H9 (cell line): Measurements from ENCODE around the gene TNIP3. TPM values are rescaled to one million over a fixed set of nuclear protein-coding genes. Genes with fewer than 3 reads are reported as not detected.

ENCODE experiments used
- DNase-seq: peaks from one replicate; pipeline ENCODE4 v3.0.0-alpha.2; 2017
- H2AFZ ChIP-seq: one replicate; pipeline ENCODE4 v1.6.1; 2013; ENCODE audit warnings: mild to moderate bottlenecking, low read length, control low read depth, moderate library complexity
- H2AK5ac ChIP-seq: 2 replicates; pipeline ENCODE4 v1.6.1; 2013; ENCODE audit warnings: low read length, control low read depth, mixed read lengths; ENCODE audit not compliant: insufficient read length
- H2BK120ac ChIP-seq: one replicate; pipeline ENCODE4 v1.6.1; 2013; ENCODE audit warnings: low read depth, mild to moderate bottlenecking, low read length, control low read depth, inconsistent platforms; ENCODE audit not compliant: poor library complexity, severe bottlenecking
- H2BK12ac ChIP-seq: 2 replicates; pipeline ENCODE4 v1.6.1; 2013; ENCODE audit warnings: low read length, control low read depth, mixed read lengths, low read depth; ENCODE audit not compliant: insufficient read length
- H2BK15ac ChIP-seq: 2 replicates; pipeline ENCODE4 v1.6.1; 2013; ENCODE audit warnings: low read depth, low read length, control low read depth
- H2BK20ac ChIP-seq: one replicate; pipeline ENCODE4 v1.6.1; 2013; ENCODE audit warnings: low read depth, mild to moderate bottlenecking, low read length, control low read depth, inconsistent platforms; ENCODE audit not compliant: poor library complexity, severe bottlenecking
- H2BK5ac ChIP-seq: 2 replicates; pipeline ENCODE4 v1.6.1; 2013; ENCODE audit warnings: low read length, control low read depth, mixed read lengths; ENCODE audit not compliant: insufficient read length
- H3K14ac ChIP-seq: 2 replicates; pipeline ENCODE4 v1.6.1; 2013; ENCODE audit warnings: low read length, control low read depth; ENCODE audit not compliant: insufficient read depth
- H3K18ac ChIP-seq: 2 replicates; pipeline ENCODE4 v1.6.1; 2013; ENCODE audit warnings: low read depth, mild to moderate bottlenecking, mixed read lengths, low read length, control low read depth; ENCODE audit not compliant: insufficient read length
- H3K23ac ChIP-seq: 2 replicates; pipeline ENCODE4 v1.6.1; 2013; ENCODE audit warnings: low read length, control low read depth, mixed read lengths, low read depth; ENCODE audit not compliant: insufficient read length
- H3K23me2 ChIP-seq: 2 replicates; pipeline ENCODE4 v1.6.1; 2013; ENCODE audit warnings: low read depth, mild to moderate bottlenecking, mixed read lengths, low read length, control low read depth; ENCODE audit not compliant: insufficient read length, poor library complexity, severe bottlenecking
- H3K27ac ChIP-seq: 2 replicates; pipeline ENCODE4 v1.5.1; 2013; ENCODE audit warnings: low read length, control low read depth, mixed read lengths, low read depth; ENCODE audit not compliant: insufficient read length
- H3K27me3 ChIP-seq: 2 replicates; pipeline ENCODE4 v1.6.1; 2013; ENCODE audit warnings: low read length, control low read depth, inconsistent platforms; ENCODE audit not compliant: insufficient read depth
- H3K4ac ChIP-seq: 2 replicates; pipeline ENCODE4 v1.6.1; 2013; ENCODE audit warnings: low read depth, mild to moderate bottlenecking, control low read depth, inconsistent platforms, low read length, moderate library complexity
- H3K4me1 ChIP-seq: 2 replicates; pipeline ENCODE4 v1.6.1; 2013; ENCODE audit warnings: low read length, control low read depth, inconsistent platforms; ENCODE audit not compliant: insufficient read depth
- H3K4me2 ChIP-seq: 2 replicates; pipeline ENCODE4 v1.6.1; 2013; ENCODE audit warnings: low read length, control low read depth, mixed read lengths; ENCODE audit not compliant: insufficient read length, insufficient read depth
- H3K56ac ChIP-seq: 2 replicates; pipeline ENCODE4 v1.6.1; 2013; ENCODE audit warnings: low read depth, mild to moderate bottlenecking, mixed read lengths, low read length, control low read depth; ENCODE audit not compliant: insufficient read length
- H3K79me1 ChIP-seq: 2 replicates; pipeline ENCODE4 v1.6.1; 2013; ENCODE audit warnings: low read depth, mild to moderate bottlenecking, moderate library complexity, low read length, control low read depth, inconsistent platforms; ENCODE audit not compliant: insufficient read depth, poor library complexity, severe bottlenecking
- H3K79me2 ChIP-seq: 2 replicates; pipeline ENCODE4 v1.6.1; 2013; ENCODE audit warnings: low read length, control low read depth, inconsistent platforms; ENCODE audit not compliant: insufficient read depth
- H3K9ac ChIP-seq: 2 replicates; pipeline ENCODE4 v1.6.1; 2013; ENCODE audit warnings: low read length, control low read depth, mixed read lengths; ENCODE audit not compliant: insufficient read length; ENCODE audit errors: extremely low read depth
- H3K9me3 ChIP-seq: one replicate; pipeline ENCODE4 v1.6.1; 2013; ENCODE audit warnings: low read depth, low read length, inconsistent platforms; ENCODE audit not compliant: control insufficient read depth
- H3T11ph ChIP-seq: one replicate; pipeline ENCODE4 v1.6.1; 2013; ENCODE audit warnings: mild to moderate bottlenecking, low read length, control low read depth, inconsistent platforms
- H4K20me1 ChIP-seq: one replicate; pipeline ENCODE4 v1.6.1; 2013; ENCODE audit not compliant: control insufficient read depth, insufficient read length, insufficient read depth
- H4K5ac ChIP-seq: 2 replicates; pipeline ENCODE4 v1.6.1; 2013; ENCODE audit warnings: low read depth, mild to moderate bottlenecking, mixed read lengths, low read length, control low read depth; ENCODE audit not compliant: insufficient read length
- H4K8ac ChIP-seq: replicated peaks from 2 replicates; pipeline ENCODE4 v1.6.1; 2013; ENCODE audit warnings: low read length, control low read depth, mixed read lengths, low read depth; ENCODE audit not compliant: insufficient read length
- H4K91ac ChIP-seq: 2 replicates; pipeline ENCODE4 v1.6.1; 2013; ENCODE audit warnings: low read depth, mild to moderate bottlenecking, moderate library complexity, mixed read lengths, low read length, control low read depth; ENCODE audit not compliant: insufficient read length
- H3K27ac Mint-ChIP-seq, 3 experiments: 2 replicates in 2 of 3; 3 replicates in 1 of 3; pipeline ENCODE4 v1.8.0; 2020 to 2021; ENCODE audit warnings: mixed read lengths in 3 of 3, mild to moderate bottlenecking in 1 of 3, moderate library complexity in 1 of 3
- H3K27me3 Mint-ChIP-seq: 2 replicates; pipeline ENCODE4 v1.8.0; 2021; ENCODE audit warnings: low read depth, mild to moderate bottlenecking, moderate library complexity, mixed read lengths
- H3K36me3 Mint-ChIP-seq, 3 experiments: 2 replicates in 2 of 3; 3 replicates in 1 of 3; pipeline ENCODE4 v1.8.0; 2020 to 2021; ENCODE audit warnings: low read depth in 3 of 3, mixed read lengths in 3 of 3; ENCODE audit not compliant: insufficient read depth in 1 of 3
- H3K4me1 Mint-ChIP-seq, 2 experiments: 2 replicates each; pipeline ENCODE4 v1.8.0; 2020; ENCODE audit warnings: mixed read lengths in 2 of 2
- H3K4me3 Mint-ChIP-seq, 2 experiments: 2 replicates in 1 of 2; 3 replicates in 1 of 2; pipeline ENCODE4 v1.8.0; 2020 to 2021; ENCODE audit warnings: mild to moderate bottlenecking in 2 of 2, mixed read lengths in 2 of 2, moderate library complexity in 1 of 2
- H3K9me3 Mint-ChIP-seq, 2 experiments: 2 replicates in 1 of 2; 3 replicates in 1 of 2; pipeline ENCODE4 v1.8.0; 2020; ENCODE audit warnings: mild to moderate bottlenecking in 2 of 2, mixed read lengths in 2 of 2, moderate library complexity in 1 of 2
- WGBS: extraction: QIAGEN DNeasy Blood & Tissue Kit; methylation state at CpG from one replicate; pipeline ENCODE4 v1.1.7; 2013; ENCODE audit warnings: missing lambda C conversion rate, low lambda C conversion rate, mixed read lengths; ENCODE audit not compliant: insufficient read length; ENCODE audit errors: extremely low coverage; 5-methylcytosine and 5-hydroxymethylcytosine counted together
- total RNA-seq: library from RNA; stranded (reverse); gene quantifications from 2 replicates; pipeline ENCODE4 v1.2.1, GENCODE V29; 2021
- TF ChIP-seq, protein P1 (sequence below): fragments of 200-600 bp; sonication (generic); conservative IDR thresholded peaks from 3 replicates; pipeline ENCODE4 v1.8.0; 2021; ENCODE audit warnings: antibody characterized with exemption, mild to moderate bottlenecking

TNIP3 gene
- total RNA-seq, 1 experiment from 2014 or later: not detected

DNA sequence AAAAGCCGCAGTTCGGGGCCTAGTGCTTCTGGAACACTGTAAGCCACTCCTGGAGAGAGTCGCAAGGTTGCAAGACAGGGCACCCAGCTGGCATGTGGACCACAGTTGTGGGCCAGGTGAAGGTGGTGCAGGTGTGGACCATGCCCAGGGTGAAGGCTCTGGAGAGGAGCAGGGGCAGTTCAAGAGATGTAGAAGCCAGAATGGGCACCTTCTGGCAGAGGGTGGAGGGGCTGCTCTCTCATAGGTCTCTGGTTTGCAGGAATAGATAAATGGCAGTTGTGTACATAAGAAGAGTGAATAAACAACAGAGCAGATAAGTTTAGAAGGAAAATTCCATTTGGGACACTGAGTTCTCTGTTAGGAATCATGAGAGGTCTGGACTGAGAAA, 38.6 kb downstream of the TNIP3 start:
- Histone ChIP-seq H3K23me2 (no peaks in the 10 kb centered on the region), H2BK120ac (no peak overlapping the region), H3K4ac (no peak overlapping the region), H3K27ac (no peak overlapping the region), H3K56ac (no peak overlapping the region), H2BK15ac (no peak overlapping the region), H3K79me2 (no peaks in the 10 kb centered on the region), H4K5ac (no peak overlapping the region), H2BK12ac (no peak overlapping the region), H3K27me3 (no peaks in the 10 kb centered on the region; the same call in 1 of the 2 replicates), H3K9ac (no peak overlapping the region), H3K14ac (no peak overlapping the region), H2BK5ac (no peak overlapping the region), H3K4me1 (no peaks in the 10 kb centered on the region), H3K23ac (no peak overlapping the region), H4K91ac (no peak overlapping the region), H4K20me1 (no peaks in the 10 kb centered on the region), H3T11ph (no peak overlapping the region), H2AK5ac (no peak overlapping the region), H3K9me3 (no peaks in the 10 kb centered on the region), H3K18ac (no peak overlapping the region), H4K8ac (no peak overlapping the region), H3K79me1 (no peaks in the 10 kb centered on the region), H2AFZ (no peak overlapping the region), H3K4me2 (no peak overlapping the region), H2BK20ac (no peak overlapping the region)
- Mint-ChIP-seq H3K4me3 (no peak overlapping the region), H3K36me3 (no peaks in the 10 kb centered on the region; a peak in 1 of 7 replicates), H3K4me1 (no peaks in the 10 kb centered on the region; a peak in 1 of 4 replicates), H3K27ac (no peak overlapping the region; a peak in 1 of 7 replicates), H3K9me3 (no peaks in the 10 kb centered on the region), H3K27me3 (no peaks in the 10 kb centered on the region)
- no CpG with 5 or more reads among the region's 3 CpGs for WGBS
- TF ChIP-seq, protein P1, sequence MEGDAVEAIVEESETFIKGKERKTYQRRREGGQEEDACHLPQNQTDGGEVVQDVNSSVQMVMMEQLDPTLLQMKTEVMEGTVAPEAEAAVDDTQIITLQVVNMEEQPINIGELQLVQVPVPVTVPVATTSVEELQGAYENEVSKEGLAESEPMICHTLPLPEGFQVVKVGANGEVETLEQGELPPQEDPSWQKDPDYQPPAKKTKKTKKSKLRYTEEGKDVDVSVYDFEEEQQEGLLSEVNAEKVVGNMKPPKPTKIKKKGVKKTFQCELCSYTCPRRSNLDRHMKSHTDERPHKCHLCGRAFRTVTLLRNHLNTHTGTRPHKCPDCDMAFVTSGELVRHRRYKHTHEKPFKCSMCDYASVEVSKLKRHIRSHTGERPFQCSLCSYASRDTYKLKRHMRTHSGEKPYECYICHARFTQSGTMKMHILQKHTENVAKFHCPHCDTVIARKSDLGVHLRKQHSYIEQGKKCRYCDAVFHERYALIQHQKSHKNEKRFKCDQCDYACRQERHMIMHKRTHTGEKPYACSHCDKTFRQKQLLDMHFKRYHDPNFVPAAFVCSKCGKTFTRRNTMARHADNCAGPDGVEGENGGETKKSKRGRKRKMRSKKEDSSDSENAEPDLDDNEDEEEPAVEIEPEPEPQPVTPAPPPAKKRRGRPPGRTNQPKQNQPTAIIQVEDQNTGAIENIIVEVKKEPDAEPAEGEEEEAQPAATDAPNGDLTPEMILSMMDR: no peak
- no peak for DNase-seq
